ENCODE results near the gene TBKBP1. TPM values are rescaled to one million over a fixed set of nuclear protein-coding genes. Genes with fewer than 3 reads are reported as not detected.

TBKBP1 gene
- total RNA-seq, 1 donor from 2014 or later = 13.8 TPM

DNA sequence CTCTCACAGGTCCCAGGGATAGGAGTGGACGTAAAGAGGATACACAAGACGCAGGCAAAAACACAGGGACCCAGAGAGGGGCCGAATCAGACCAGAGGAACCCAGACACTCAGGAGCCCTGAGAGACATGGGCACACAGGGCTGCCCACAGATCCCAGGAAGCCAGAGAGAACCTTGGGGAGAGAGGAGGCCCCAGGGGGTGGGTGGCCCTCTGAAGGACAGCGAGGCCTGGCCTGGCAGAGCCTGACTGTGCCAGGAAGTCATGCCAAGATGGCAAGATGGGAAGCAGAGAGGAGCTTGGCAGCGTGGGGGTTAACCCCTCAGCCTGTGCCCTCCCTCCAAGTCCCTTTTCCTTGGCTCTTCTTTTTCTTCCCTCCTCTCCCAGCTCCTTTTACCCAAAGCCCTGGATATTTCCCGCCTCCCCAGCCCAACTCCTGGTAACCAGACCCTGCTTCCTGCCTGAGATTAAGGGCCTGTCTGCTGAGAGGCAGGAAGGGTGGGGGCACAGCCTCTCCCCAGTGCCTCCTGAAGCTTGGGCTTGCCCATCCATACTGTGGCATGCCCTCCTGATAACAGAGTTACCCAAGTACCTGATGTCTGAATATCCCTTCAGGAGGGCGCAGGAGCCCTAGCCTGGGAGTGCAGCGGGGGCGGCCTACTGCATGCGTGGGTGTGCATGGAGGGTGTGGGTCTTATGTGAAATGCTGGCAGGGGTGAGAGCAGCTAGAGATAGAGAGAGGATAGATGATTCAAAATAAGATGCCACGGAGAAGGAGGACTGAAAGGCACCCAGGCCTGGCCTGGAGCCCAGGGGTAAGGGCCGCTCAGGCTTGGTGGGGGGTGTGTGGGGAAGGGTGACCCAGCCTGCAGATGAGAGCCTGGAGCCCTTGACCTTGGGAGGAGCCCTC is 33.1 kb downstream of the TBKBP1 start:
- Histone ChIP-seq H3K9me3 (no peaks in the 10 kb centered on the region), H3K4me3 (no peak overlapping the region), H3K4me1 (peaks cover under 1% of the 10 kb centered on the region), H3K27me3 (no peaks in the 10 kb centered on the region), H3K36me3 (no peaks in the 10 kb centered on the region), H3K27ac (no peak overlapping the region)
- intact Hi-C loops (cut with DNase I) = no loop called here
- TF ChIP-seq, protein P1, sequence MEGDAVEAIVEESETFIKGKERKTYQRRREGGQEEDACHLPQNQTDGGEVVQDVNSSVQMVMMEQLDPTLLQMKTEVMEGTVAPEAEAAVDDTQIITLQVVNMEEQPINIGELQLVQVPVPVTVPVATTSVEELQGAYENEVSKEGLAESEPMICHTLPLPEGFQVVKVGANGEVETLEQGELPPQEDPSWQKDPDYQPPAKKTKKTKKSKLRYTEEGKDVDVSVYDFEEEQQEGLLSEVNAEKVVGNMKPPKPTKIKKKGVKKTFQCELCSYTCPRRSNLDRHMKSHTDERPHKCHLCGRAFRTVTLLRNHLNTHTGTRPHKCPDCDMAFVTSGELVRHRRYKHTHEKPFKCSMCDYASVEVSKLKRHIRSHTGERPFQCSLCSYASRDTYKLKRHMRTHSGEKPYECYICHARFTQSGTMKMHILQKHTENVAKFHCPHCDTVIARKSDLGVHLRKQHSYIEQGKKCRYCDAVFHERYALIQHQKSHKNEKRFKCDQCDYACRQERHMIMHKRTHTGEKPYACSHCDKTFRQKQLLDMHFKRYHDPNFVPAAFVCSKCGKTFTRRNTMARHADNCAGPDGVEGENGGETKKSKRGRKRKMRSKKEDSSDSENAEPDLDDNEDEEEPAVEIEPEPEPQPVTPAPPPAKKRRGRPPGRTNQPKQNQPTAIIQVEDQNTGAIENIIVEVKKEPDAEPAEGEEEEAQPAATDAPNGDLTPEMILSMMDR (IDR thresholded peaks at IDR 0.05) = no peak
- no peak for TF ChIP-seq POLR2A (IDR thresholded peaks at IDR 0.05)
- TF ChIP-seq POLR2AphosphoS5 (IDR thresholded peaks at IDR 0.05; ENCODE audit: insufficient read depth in 1 of 2, low read depth in 1 of 2) = no peak
- DNase-seq (ENCODE audit: extremely low spot score in 2 of 2) = no peak

DNA sequence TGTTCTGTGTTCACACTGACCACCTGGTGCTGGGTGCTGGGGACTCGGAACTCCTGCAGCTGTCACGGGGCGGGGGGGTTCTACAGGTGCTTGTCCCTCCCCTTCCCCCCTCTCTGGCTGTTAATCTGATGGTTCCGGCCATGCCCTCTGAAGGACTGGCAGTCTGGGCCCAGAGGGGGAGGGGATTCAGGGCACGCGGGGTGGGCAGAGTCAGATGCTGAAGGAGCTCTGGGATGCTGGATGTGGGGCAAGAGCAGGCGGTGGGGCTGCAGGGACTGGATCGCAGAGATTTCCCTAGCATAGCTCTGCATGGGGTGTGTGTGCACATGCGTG is 33.7 kb downstream of the TBKBP1 start:
- Histone ChIP-seq H3K27me3 (peaks cover 4% of the 10 kb centered on the region), H3K4me1 (peaks cover 4% of the 10 kb centered on the region), H3K4me3 (no peak overlapping the region), H3K9me3 (no peaks in the 10 kb centered on the region), H3K27ac (no peak overlapping the region), H3K36me3 (no peaks in the 10 kb centered on the region)
- no peak for TF ChIP-seq POLR2AphosphoS5 (IDR thresholded peaks at IDR 0.05; ENCODE audit: insufficient read depth in 1 of 2, low read depth in 1 of 2)
- TF ChIP-seq, protein P1 (IDR thresholded peaks at IDR 0.05) = no peak
- TF ChIP-seq POLR2A (IDR thresholded peaks at IDR 0.05) = no peak
- intact Hi-C loops (cut with DNase I) = no loop called here
- no peak for DNase-seq (ENCODE audit: extremely low spot score in 2 of 2)

DNA sequence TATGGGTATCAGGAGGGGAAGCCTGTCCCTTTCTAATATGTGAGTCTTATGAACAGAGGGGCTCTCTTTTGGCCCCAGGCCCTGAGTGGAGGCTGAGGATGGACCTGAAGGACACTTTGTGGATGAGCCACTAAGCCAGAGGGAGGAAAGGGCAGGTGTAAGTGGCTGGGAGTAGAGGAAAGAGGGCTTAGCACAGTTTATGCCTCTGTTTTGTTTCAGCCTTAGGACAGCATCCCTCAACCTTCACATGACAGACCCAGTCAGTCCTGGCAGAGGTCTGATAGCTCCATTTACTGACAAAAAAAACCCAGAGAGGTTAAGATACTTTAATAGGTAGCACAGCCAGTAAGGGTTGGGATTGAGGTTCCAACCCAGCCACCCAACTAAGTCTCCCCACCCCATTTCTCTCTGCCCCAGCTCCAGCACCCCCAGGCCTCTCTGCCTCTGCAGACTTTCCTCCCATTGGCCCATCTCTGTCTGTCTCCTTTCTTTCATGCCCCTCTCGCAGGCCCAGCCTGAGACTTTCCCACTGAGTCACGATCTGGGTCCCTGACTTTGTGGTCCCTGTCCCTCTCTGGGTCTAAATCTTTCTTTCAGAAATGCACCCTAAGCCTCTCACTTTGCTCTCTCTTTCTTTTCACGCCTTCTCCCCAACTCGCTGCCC is 34.4 kb downstream of the TBKBP1 start:
- DNase-seq (ENCODE audit: extremely low spot score in 2 of 2) = no peak
- TF ChIP-seq POLR2A (IDR thresholded peaks at IDR 0.05) (no peak), POLR2AphosphoS5 (IDR thresholded peaks at IDR 0.05; ENCODE audit: insufficient read depth in 1 of 2, low read depth in 1 of 2) (no peak)
- TF ChIP-seq, protein P1 (IDR thresholded peaks at IDR 0.05) = no peak
- peaks cover 11% of the 10 kb centered on the region for H3K4me1 ChIP-seq
- no peak overlapping the region for H3K27ac ChIP-seq
- H3K4me3 ChIP-seq = no peak overlapping the region
- H3K9me3 ChIP-seq = no peaks in the 10 kb centered on the region
- intact Hi-C loops (cut with DNase I) = no loop called here
- no peaks in the 10 kb centered on the region for H3K36me3 ChIP-seq
- peaks cover 10% of the 10 kb centered on the region for H3K27me3 ChIP-seq

DNA sequence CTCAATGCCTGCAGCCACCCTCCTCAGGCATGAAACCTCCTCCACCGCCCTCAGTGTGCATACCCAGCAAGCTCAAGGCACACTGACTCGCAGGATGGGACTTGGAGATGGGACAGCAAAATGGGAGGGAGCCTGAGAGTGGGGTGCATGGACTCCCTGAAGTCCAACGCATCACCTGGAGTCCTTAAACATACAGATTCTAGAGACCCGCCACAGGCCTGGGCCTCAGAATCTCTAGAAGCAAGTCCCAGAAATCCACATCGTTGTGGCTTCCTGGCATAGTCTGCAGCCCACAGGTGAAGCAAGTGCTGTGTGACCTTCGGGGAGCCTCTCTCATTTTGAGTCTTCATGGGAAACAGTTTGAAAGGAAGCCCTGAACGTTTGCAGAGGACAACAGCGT is 35.5 kb downstream of the TBKBP1 start:
- TF ChIP-seq POLR2AphosphoS5 (IDR thresholded peaks at IDR 0.05; ENCODE audit: insufficient read depth in 1 of 2, low read depth in 1 of 2) (no peak), POLR2A (IDR thresholded peaks at IDR 0.05) (no peak)
- TF ChIP-seq, protein P1 (IDR thresholded peaks at IDR 0.05) = no peak
- no peak for DNase-seq (ENCODE audit: extremely low spot score in 2 of 2)
- Histone ChIP-seq H3K4me3 (no peak overlapping the region), H3K27me3 (peaks cover 19% of the 10 kb centered on the region), H3K36me3 (no peaks in the 10 kb centered on the region), H3K4me1 (peaks cover 19% of the 10 kb centered on the region), H3K27ac (no peak overlapping the region), H3K9me3 (no peaks in the 10 kb centered on the region)
- intact Hi-C loops (cut with DNase I) = no loop called here

DNA sequence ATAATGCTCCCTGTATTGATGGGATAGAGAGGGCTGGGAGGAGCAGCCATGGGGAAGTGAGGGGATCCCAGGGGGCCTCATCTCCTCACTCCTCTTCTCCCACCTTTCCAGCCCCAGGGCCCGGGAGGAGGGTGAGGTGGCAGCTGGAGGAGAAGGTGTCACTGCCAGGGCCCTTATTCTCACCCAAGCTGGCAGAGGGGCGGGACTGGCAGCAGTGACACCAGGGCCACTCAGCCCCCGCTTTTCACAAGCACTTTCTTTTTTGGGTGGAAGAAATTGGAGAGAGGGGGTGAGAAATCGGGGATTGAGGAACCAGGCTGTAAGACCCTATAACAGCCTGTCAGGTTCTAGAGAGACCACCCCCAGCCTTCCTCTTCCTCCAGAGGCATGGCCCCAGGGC is 36.7 kb downstream of the TBKBP1 start:
- TF ChIP-seq POLR2A (IDR thresholded peaks at IDR 0.05) = no peak
- TF ChIP-seq, protein P1 (IDR thresholded peaks at IDR 0.05) = no peak
- no peak for TF ChIP-seq POLR2AphosphoS5 (IDR thresholded peaks at IDR 0.05; ENCODE audit: insufficient read depth in 1 of 2, low read depth in 1 of 2)
- H3K4me3 ChIP-seq = no peak overlapping the region
- H3K9me3 ChIP-seq = no peaks in the 10 kb centered on the region
- peaks cover 19% of the 10 kb centered on the region for H3K4me1 ChIP-seq
- H3K27me3 ChIP-seq = peaks cover 19% of the 10 kb centered on the region
- intact Hi-C loops (cut with DNase I) = no loop called here
- no peak overlapping the region for H3K27ac ChIP-seq
- no peaks in the 10 kb centered on the region for H3K36me3 ChIP-seq
- no peak for DNase-seq (ENCODE audit: extremely low spot score in 2 of 2)

All from vagina (tissue), 2 donors.